ENCODE measurements around the gene TSPAN18.

GRCh38 chr11:44781655-44782054, 54.9 kb downstream of the TSPAN18 start:
- TF ChIP-seq CTCF (IDR thresholded peaks at IDR 0.05), result no peak
- TF ChIP-seq EP300 (IDR thresholded peaks at IDR 0.05), result no peak
- TF ChIP-seq POLR2A (IDR thresholded peaks at IDR 0.05), result no peak

Measured in stomach (tissue), 4 donors.